Posterior vena cava (tissue), 2 donors: Measurements from ENCODE around the gene TBC1D8. TPM values are rescaled to one million over a fixed set of nuclear protein-coding genes. Genes with fewer than 3 reads are reported as not detected.

ENCODE experiments used
- DNase-seq: peaks from one replicate; pipeline ENCODE4 v3.0.0-alpha.2; 2020; ENCODE audit warnings: low spot score
- intact Hi-C, 2 donors: fragments of 100-400 bp; cut with DNase I; formaldehyde crosslinking; loops; one replicate each; pipeline versions ENCODE4 v1.14.1 to v1.14.2; 2022 to 2023
- total RNA-seq, 2 donors: library from RNA; stranded (reverse); fragmentation: NEBNext Ultra II Directional; extraction: Animal tissue kit (Norgen Biotek cat#: 25700); gene quantifications; one replicate each; pipeline ENCODE4 v1.2.1, GENCODE V29; 2021
- donor health status: DM: yes; HTN: yes; CAD: no.
- donor health status: DM: yes; HTN: yes; CAD: no.

The TBC1D8 gene
- total RNA-seq, 2 donors from 2014 or later, result 13.5 to 13.9 TPM

GRCh38 chr2:101047774-101048173 lies 103.4 kb downstream of the TBC1D8 start:
- intact Hi-C loops, result no loop called here
- DNase-seq, result no peak

GRCh38 chr2:101047075-101047766 lies 104.0 kb downstream of the TBC1D8 start:
- intact Hi-C loops, result no loop called here
- no peak for DNase-seq

DNA sequence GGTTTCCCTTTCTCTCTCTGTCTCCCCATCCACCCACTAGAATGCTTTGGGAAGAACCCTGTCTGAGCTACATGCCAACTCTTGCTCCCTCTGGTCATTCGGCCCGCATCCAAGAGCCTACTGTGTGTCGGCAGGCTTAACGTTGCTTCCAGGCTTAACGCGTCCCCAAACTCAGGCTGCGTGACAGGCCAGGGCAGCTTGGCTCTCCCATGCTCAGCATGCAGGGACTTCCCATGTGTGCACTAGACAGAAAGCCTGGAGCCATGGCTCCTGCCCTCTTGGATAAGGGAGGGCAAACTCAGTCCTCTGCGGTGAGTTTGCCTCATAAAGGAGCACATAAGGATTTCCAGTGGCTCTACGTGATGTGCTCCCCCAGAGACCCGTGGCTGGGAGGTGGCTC lies 105.9 kb downstream of the TBC1D8 start:
- intact Hi-C loops, result no loop called here
- no peak for DNase-seq

- intact Hi-C loops, result no loop called here
These were observed 109.8 kb downstream of the TBC1D8 start for GRCh38 chr2:101041413-101041812.

DNA sequence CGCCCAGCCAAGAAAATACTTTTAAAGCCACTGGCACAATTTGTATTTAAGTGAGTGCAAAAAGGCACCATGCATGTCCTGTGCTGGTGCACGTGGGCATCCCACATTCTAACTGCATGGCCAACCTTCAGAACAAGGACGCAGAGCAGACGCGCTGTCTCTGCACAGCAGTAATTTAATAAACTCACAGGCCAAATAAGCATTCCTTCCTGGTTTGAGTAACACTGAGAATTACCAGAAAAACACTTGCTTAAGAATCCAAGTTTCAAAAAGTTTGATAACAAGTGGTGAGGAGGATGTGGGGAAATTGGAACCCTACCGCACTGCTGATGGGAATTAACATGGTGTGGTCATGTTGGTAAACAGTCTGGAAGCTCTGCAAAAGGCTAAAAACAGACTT lies 110.4 kb downstream of the TBC1D8 start:
- intact Hi-C loops, result no loop called here
- peak; percentile 67 for DNase-seq

More at GRCh38 chr2:101041413-101041812, 109.8 kb downstream of the TBC1D8 start:
- no peak for DNase-seq

- DNase-seq, result no peak
- intact Hi-C loops, result no loop called here
These were observed 111.1 kb downstream of the TBC1D8 start for GRCh38 chr2:101040072-101040471.

DNA sequence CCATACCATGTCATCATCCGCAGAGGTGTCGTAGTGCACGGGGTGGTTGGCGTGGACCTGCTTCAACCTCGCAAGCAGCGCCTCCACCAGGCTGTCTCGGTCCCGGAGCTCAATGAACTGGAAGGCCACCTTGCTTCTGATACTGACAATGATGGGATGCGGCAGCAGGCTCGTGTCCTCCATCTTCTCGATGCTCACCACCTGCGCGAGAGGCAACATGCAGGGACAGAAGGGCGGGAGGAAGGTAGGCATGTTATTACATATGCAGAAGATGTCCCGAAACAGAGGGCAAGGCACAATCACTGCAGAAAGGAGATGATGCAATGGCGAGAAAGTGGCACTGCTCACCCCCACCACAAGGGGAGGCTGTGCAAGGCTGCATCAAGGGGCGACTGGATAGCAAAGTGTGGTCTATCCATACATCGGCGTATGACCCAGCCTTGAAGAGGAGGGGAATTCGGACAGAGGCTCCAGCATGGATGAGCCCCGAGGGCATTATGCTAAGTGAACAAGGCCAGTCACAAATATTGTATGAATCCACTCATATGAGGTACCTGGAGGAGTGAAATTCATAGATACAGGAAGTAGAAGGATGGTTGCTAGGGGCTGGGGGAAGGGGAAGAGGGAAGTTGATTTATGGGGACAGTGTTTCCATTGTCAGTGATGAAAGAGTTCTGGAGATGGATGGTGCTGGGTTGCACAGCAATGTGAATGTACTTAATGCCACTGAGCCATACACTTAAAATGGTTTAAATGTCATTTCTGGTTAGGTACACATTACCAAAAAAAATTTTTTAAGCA lies 112.5 kb downstream of the TBC1D8 start:
- peak; percentile 68 for DNase-seq
- intact Hi-C loops, result loop anchor here (5.0 to 10.0 kb wide), 3 partner anchors 114 to 166 kb away; partner anchors contain the start of gene TBC1D8 (in 2 of the 2)

- intact Hi-C loops, result loop anchor here (5.0 to 10.0 kb wide), 3 partner anchors 115 to 168 kb away; partner anchors contain the start of gene TBC1D8 (in 2 of the 2)
- DNase-seq, result no peak
These were observed 113.9 kb downstream of the TBC1D8 start for GRCh38 chr2:101037161-101037755.

DNA sequence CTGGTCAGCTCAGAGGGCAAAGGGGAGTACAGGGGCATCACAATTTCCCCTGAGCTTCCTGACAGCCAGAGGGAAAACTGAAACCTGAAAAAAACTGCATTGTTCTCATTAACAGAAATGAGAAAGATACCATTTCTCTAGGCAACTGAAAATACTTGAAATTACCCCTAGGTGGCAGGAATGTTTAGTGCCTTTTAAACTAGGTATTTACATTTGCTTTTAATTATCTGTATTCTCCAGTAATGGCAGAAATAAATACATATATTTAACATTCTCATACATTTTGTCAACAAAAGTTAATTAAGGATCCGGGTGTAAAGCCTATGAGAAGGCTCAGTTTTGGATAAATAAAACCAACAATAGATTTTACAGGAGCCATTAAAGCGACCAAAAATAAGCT lies 114.6 kb downstream of the TBC1D8 start:
- intact Hi-C loops, result loop anchor here (5.0 to 10.0 kb wide), 3 partner anchors 116 to 168 kb away; partner anchors contain the start of gene TBC1D8 (in 2 of the 2)
- no peak for DNase-seq

DNA sequence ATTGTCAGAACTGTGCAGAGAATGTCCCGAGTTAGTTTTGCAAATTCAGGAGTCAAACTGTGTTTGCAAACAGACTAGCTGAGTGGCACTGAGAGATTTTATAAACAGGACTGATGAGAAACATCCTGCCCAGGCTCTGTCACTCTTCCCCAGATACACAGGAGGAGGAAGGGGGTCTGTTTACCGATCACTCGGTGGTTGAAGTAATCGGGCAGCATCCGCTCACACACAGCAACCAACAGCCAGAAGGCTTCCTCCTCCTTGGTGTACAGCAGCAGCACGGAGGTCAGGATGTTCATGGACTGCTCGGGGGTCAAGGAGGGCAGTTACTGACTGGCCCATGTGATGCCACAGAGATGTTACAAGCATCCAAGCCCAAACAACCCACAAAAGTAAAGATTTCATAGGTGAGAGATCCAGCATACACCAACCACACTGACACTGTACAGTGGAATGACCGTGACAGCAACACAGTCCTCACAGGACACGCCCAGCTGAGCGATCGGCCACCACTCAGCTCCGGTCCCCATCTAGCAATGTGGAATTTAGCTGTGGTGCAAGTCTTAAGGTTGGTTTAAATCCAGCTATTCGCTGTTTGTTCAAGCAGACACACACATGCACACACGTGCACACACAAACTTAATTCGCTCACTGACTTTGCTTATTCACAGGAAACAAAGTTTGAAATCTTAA lies 119.0 kb downstream of the TBC1D8 start:
- no peak for DNase-seq
- intact Hi-C loops, result loop anchor here in 1 of 2 donors (10.0 kb wide), 2 partner anchors 123 to 173 kb away; partner anchors contain the start of gene TBC1D8

- no peak for DNase-seq
- intact Hi-C loops, result loop anchor here in 1 of 2 donors (10.0 kb wide), 2 partner anchors 124 to 174 kb away; partner anchors contain the start of gene TBC1D8
These were observed 120.2 kb downstream of the TBC1D8 start for GRCh38 chr2:101030866-101031554.

GRCh38 chr2:101027852-101028251 lies 123.3 kb downstream of the TBC1D8 start:
- intact Hi-C loops, result no loop called here
- no peak for DNase-seq

GRCh38 chr2:101026923-101027469 lies 124.2 kb downstream of the TBC1D8 start:
- intact Hi-C loops, result no loop called here

GRCh38 chr2:101026253-101026701 lies 124.9 kb downstream of the TBC1D8 start:
- intact Hi-C loops, result no loop called here
- no peak for DNase-seq

More at GRCh38 chr2:101026923-101027469, 124.2 kb downstream of the TBC1D8 start:
- no peak for DNase-seq

GRCh38 chr2:101025561-101025960 lies 125.6 kb downstream of the TBC1D8 start:
- DNase-seq, result no peak
- intact Hi-C loops, result no loop called here

DNA sequence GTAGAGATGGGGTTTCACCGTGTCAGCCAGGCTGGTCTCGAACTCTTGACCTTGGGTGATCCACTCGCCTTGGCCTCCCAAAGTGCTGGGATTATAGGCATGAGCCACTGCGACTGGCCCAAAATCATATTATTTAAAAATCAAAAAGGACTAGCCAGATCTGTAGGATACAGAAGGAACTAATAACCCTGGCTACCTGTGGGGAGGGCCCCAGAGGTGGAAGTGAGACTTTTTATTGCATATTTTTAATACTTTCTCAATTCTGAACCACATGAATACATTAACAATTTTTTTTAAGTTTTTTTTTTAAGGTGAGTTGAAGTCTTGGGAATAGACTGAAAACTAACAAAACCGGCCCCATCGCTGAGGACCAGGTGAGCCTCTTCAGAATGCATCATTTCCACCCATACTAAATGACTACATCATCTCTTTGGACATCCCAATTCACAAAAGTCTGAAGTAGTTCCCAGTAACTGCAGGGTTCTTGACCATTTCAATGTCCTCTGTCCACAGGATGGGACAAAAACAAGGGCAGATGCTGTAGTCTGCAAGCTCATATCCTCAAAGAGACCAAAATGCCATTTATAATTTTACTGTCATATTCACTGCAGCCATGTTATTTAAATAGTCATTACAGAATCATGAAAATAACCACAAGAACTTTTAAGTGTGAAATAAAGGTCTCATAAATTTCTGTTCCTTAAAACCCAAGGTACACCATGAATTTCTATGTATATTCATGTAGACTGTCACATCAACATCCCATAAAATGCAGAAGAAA lies 127.7 kb downstream of the TBC1D8 start:
- no peak for DNase-seq
- intact Hi-C loops, result no loop called here

DNA sequence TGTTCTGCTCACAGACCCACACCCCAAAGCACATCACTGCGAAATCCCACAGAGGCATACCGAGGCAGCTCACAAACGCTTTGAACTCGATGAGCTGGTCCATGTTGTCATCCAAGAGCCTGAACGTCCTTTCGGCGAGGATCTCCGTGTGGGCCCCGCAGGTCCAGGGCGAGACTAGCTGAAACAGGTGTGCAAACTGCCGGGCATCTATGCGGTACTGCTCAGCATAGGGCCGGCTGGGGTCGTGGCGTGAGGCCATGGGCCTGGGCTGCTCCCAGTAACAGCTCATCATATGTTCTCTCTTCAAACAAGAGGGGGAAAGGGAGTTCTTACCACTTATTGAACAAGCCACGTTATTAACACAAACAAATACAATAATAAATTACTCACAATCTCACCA lies 129.0 kb downstream of the TBC1D8 start:
- DNase-seq, result no peak
- intact Hi-C loops, result no loop called here

- intact Hi-C loops, result no loop called here
- no peak for DNase-seq
These were observed 132.2 kb downstream of the TBC1D8 start for GRCh38 chr2:101018934-101019333.
